Retina (tissue), 1 donor: Measurements from ENCODE around the gene CADM4.

Source experiments
- DNase-seq: peaks from one replicate; pipeline ENCODE4 v3.0.0-alpha.2; 2016

Gene CADM4

DNA sequence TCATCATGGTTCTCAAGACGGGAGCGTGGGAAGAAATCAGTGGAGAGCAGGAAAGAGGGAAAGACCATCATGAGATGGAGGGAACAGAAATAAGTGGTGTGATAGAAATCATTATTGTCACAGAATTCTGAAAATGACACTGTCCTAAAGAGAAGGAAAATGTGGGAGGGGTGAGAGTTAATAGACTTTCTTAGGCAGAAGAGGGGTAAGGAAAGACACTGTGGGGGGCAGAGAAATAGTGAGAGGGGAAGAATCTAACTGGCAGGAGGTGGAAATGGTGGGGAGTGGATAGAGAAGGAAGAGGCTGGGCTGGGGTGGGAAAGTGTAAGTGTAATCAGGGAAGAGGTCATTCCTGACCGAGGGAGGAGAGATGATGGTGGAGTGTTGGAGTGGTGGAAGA lies 60.9 kb downstream of the CADM4 start:
- no peak for DNase-seq

DNA sequence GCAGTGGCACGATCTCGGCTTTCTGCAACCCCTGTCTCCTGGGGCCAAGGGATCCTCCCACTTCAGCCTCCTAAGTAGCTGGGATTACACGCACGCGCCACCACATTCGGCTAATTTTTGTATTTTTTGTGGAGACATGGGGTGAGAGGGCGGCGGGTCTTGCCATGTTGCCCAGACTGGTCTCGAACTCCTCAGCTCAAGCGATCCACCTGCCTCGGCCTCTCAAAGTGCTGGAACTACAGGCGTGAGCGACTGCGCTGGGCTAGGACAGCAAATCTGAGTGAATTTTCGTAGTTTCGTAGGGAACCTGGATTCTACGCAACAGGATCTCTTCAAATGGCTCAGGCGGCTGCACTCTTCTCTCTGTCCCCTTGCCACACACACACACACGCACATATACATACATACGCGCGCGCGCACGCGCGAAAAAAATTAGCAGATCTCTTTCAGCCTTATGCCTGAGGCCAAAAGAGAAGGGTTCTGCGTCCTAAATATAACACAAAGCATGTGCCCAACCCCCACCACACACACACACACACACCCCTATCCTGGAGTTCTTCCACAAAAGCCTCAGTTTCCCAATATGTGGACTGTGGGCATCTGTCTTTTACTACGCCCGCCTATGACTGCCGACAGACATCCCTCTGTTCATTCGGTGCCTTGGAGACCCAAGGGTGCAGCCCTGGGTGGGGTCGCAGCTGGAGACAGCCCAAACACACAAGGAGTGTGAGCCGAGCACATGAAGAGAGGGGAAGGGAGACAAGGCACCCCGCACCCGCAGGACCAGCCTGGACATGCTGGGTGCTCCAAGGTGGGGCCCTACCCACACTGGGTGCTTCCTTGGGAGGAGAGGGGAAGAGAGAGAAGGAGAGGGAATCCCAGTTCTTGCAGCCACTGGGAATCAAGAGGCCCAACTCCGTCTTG lies 63.4 kb downstream of the CADM4 start:
- no peak for DNase-seq

DNA sequence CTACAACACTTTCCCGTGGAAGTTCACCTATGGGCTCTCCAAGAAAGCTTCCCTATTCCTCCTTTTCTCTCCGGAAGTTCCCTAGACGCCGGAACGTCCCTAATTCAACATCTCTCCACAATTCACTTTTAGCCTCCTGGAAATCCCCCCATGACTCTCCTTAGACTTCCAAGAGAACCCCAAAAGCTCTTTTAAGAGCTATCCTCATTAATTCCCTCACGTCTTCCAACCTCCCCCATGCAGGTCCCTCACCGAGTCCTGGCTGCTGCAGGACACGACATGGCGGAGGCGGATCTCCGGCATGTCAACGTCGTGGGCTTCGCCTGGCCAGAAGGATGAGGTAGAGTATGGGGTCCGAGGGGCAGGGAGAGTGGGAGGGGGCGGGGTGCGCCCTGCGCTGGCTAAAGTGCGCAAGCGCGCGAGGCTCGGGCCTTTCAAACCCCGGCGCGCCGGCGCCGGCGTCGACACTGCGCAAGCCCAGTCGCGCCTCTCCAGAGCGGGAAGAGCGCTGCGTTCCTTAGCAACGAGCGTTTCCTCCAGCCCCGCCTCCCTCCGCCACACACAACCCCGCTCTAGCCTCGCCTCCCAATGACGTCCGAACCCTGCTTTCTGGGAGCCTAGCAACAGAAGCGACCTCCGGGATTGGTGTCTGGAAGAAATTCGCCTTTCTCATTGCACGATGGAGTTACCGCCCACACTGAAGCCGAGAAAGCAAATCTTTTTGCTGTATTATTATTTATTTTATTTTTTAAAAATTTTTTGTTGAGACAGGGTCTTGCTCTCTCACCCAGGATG lies 64.3 kb downstream of the CADM4 start, which contains the start of the genes PINLYP and XRCC1:
PINLYP (plus strand) TSS at position 646 of the 795 bp plus-strand sequence. CDS start 1,391 bp downstream, outside the sequence.
XRCC1 (minus strand) TSS at position 372 of the 795 bp plus-strand sequence; CDS start at position 303, 69 bp downstream.
- DNase-seq = peak; percentile 97

DNA sequence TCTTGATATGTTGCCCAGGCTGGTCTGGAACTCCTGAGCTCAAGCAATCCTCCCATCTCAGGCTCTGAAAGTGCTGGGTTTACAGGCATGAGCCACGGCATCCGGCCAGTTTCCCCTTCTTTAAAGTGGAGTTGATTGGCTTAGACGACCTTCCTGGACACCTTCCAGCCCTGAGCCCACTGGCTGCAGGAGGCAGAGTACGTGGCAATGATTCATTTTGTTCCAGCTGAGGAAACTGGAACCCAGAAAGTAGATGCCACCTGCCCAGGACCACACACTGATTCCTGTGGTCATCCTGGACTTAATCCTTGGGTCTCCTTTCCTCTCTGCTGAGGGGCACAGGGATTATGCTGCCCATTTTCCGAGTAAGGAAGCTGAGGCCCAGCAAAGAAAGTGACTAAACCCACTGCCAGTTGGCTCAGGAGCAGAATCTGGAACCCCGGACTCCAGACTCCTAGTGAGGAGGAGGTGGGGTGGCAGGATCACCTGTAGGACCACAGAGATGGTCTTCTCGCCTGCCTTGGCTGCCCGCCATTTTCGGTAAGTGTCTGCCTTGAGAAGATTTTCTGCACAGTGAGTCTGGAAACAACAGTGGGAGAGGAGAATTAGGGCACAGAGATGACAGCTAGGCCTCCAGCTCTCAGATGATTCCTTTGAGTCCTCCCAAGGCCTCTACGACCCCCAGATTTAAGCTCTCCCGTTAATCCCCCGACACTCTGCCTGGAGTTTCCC lies 65.1 kb downstream of the CADM4 start:
- DNase-seq = no peak
